COR-L47 (cell line): ENCODE measurements around the gene ADAMTS12.
"Not testable (repeated sequence)": the region's sequence is repeated elsewhere in the genome, so short reads cannot be mapped to it uniquely, and the experiment has no call there.

Experiments used
- DNase-seq: peaks from one replicate; lab custom pipeline; 2025; lab: John Stamatoyannopoulos, UW

ADAMTS12 gene, protein sequence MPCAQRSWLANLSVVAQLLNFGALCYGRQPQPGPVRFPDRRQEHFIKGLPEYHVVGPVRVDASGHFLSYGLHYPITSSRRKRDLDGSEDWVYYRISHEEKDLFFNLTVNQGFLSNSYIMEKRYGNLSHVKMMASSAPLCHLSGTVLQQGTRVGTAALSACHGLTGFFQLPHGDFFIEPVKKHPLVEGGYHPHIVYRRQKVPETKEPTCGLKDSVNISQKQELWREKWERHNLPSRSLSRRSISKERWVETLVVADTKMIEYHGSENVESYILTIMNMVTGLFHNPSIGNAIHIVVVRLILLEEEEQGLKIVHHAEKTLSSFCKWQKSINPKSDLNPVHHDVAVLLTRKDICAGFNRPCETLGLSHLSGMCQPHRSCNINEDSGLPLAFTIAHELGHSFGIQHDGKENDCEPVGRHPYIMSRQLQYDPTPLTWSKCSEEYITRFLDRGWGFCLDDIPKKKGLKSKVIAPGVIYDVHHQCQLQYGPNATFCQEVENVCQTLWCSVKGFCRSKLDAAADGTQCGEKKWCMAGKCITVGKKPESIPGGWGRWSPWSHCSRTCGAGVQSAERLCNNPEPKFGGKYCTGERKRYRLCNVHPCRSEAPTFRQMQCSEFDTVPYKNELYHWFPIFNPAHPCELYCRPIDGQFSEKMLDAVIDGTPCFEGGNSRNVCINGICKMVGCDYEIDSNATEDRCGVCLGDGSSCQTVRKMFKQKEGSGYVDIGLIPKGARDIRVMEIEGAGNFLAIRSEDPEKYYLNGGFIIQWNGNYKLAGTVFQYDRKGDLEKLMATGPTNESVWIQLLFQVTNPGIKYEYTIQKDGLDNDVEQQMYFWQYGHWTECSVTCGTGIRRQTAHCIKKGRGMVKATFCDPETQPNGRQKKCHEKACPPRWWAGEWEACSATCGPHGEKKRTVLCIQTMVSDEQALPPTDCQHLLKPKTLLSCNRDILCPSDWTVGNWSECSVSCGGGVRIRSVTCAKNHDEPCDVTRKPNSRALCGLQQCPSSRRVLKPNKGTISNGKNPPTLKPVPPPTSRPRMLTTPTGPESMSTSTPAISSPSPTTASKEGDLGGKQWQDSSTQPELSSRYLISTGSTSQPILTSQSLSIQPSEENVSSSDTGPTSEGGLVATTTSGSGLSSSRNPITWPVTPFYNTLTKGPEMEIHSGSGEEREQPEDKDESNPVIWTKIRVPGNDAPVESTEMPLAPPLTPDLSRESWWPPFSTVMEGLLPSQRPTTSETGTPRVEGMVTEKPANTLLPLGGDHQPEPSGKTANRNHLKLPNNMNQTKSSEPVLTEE (N-terminal part only)

GRCh38 chr5:33891788-33892619 is at the start of gene ADAMTS12:
ADAMTS12 (minus strand) TSS chr5:33891990; CDS start chr5:33891856, 134 bp downstream.
- DNase-seq: no peak

GRCh38 chr5:33941090-33941489 is 49.3 kb upstream of the ADAMTS12 start:
- no peak for DNase-seq

- DNase-seq: no peak
Measured at GRCh38 chr5:33939556-33940262, 47.9 kb upstream of the ADAMTS12 start.

GRCh38 chr5:33938881-33939280 is 47.1 kb upstream of the ADAMTS12 start:
- DNase-seq: no peak

DNA sequence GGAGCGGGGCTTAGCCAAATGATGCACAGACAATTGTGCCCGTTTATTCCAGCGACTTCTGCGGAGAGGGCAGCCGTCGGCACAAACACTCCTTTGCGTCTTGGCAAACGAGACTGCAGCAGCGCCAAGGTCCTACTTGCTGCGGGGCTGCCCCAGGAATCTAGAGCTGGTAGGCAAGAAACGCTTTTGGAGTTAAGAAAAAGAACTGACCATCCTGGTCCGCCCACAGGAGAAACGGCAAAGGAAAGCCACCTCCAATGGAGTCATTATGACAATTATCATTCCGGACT is 46.7 kb upstream of the ADAMTS12 start:
- DNase-seq: no peak

DNA sequence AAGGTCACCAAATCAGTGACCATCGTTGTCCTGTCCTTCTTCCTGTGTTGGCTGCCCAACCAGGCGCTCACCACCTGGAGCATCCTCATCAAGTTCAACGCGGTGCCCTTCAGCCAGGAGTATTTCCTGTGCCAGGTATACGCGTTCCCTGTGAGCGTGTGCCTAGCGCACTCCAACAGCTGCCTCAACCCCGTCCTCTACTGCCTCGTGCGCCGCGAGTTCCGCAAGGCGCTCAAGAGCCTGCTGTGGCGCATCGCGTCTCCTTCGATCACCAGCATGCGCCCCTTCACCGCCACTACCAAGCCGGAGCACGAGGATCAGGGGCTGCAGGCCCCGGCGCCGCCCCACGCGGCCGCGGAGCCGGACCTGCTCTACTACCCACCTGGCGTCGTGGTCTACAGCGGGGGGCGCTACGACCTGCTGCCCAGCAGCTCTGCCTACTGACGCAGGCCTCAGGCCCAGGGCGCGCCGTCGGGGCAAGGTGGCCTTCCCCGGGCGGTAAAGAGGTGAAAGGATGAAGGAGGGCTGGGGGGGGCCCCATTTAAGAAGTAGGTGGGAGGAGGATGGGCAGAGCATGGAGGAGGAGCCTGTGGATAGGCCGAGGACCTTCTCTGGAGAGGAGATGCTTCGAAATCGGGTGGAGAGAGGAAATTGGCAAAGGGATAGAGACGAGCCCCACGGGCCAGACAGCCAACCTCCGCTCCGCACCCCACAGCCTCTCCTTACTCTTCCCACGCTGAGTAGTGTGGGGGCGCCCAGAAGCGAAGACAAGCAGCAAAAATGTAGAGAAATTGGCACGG is 46.1 kb upstream of the ADAMTS12 start:
- DNase-seq: no peak

DNA sequence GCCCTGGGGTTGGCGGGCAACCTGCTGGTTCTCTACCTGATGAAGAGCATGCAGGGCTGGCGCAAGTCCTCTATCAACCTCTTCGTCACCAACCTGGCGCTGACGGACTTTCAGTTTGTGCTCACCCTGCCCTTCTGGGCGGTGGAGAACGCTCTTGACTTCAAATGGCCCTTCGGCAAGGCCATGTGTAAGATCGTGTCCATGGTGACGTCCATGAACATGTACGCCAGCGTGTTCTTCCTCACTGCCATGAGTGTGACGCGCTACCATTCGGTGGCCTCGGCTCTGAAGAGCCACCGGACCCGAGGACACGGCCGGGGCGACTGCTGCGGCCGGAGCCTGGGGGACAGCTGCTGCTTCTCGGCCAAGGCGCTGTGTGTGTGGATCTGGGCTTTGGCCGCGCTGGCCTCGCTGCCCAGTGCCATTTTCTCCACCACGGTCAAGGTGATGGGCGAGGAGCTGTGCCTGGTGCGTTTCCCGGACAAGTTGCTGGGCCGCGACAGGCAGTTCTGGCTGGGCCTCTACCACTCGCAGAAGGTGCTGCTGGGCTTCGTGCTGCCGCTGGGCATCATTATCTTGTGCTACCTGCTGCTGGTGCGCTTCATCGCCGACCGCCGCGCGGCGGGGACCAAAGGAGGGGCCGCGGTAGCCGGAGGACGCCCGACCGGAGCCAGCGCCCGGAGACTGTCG is 45.4 kb upstream of the ADAMTS12 start:
- no peak for DNase-seq

DNA sequence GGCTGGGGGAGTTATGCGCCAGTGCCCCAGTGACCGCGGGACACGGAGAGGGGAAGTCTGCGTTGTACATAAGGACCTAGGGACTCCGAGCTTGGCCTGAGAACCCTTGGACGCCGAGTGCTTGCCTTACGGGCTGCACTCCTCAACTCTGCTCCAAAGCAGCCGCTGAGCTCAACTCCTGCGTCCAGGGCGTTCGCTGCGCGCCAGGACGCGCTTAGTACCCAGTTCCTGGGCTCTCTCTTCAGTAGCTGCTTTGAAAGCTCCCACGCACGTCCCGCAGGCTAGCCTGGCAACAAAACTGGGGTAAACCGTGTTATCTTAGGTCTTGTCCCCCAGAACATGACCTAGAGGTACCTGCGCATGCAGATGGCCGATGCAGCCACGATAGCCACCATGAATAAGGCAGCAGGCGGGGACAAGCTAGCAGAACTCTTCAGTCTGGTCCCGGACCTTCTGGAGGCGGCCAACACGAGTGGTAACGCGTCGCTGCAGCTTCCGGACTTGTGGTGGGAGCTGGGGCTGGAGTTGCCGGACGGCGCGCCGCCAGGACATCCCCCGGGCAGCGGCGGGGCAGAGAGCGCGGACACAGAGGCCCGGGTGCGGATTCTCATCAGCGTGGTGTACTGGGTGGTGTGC is 44.7 kb upstream of the ADAMTS12 start, which contains the start of gene RXFP3:
Gene RXFP3 (plus strand): TSS at position 6 of the 636 bp plus-strand sequence. CDS start 355 bp downstream, at position 361.
- no peak for DNase-seq

- no peak for DNase-seq
Measured at GRCh38 chr5:33936004-33936380, 44.2 kb upstream of the ADAMTS12 start.

DNA sequence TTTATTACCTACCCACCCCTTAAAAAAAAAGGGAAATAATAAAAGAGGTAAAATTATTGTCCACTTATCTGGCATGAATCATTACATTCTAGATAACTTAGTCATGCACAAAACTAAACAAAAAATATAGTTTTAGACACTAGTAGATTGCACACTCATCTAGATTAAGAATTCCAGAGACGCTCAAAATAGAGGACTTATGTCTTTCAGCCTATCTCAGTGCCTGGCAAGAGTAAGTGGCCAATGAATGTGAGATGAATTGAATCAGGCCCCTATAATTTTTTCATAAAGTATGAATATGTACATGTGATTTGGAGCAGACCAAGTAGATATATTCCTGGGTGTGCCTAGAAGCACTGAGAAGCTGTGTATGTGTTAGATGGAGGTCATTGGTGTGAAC is 42.4 kb upstream of the ADAMTS12 start:
- DNase-seq: no peak

DNA sequence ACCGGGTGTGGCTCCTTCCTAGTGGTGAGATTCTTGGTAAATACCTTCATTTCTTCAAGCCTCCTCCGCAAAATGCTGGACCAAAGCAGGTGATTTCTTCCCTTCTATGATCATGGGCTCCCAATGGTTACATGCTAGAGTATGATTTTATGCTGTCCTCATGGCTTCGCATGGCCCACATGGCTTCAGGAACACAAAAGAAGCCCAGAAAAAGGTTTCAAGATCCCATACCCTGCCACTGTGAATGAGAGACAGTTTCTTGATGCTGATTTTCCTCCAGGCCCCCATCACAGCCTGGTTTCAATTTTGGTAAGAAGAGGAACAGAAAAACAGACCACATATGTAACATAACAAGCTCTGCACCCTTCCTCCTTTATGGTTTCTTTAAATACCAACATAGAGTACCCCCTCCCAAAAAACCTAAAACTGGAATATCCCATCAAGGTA is 42.0 kb upstream of the ADAMTS12 start:
- no peak for DNase-seq

DNA sequence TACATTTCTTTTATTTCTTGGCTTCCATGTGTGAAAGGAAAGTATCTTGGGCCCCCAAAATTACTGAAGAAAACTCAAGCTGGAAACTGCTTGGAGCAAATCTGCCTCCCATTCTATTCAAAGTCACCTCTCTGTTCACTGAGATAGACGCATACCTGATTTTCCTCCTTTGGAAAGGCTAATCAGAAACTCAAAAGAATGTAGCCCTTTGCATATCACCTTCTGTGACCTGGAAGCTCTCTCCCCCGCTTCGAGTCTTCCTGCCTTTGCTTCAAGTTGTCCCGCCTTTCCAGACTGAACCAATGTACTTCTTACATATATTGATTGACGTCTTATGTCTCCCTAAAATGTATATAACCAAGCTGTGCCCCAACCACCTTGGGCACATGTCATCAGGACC is 39.3 kb upstream of the ADAMTS12 start:
- DNase-seq: no peak

DNA sequence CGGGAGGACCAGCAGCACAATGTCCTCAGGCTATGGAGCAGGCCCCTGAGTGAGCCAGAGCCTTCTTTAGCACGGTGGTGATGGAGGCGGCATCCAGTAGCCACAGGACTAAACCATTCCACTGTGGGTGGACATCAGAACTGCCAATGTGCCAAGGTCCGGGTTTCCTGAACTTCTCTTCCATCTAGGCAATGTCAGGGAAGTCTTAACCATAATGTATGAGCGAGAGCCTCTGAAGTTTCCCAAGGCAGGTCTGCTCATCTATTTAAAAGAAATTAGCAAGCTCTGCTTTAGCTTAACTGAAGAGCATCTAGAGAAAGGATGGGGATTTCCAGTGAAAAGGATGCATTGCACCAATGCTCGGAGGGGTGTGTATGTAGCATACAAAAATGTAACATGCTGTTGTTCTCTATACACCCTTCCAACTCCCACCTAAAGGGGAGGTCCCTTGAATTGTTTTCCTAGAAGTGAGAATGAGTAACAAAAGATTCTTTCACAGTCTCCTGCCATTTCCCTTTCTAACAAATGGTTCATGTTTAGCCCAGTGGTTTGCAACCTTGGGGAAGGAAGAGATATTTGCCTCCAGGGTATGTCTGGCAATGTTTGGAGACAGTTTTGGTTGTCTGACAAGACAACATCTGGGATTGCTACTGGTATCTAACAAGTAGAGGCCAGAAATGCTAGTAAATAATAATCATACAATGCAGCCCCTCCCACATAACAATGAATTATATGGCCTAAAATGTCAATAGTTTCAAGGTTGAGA is 38.3 kb upstream of the ADAMTS12 start:
- no peak for DNase-seq

GRCh38 chr5:33928283-33928682 is 36.5 kb upstream of the ADAMTS12 start:
- no peak for DNase-seq

GRCh38 chr5:33927685-33928084 is 35.9 kb upstream of the ADAMTS12 start:
- no peak for DNase-seq

DNA sequence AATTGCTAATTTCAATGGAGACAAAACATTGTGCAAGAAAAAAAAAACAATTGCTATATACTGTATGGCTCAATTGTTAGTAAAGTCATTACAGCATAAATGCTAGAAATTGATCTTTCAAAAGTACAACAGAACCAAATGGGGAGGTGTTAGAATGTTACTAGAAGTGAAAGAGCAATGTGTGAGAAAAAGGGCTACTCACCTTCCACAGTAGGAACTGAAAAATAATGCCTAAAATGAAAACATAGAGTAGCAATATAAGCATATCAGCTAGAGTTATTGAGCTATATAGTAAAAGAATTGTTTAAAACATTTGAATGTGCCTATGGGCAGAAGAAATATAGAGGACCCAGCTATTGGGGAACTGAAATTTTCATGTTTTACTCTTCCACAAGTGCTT is 33.5 kb upstream of the ADAMTS12 start:
- no peak for DNase-seq

DNA sequence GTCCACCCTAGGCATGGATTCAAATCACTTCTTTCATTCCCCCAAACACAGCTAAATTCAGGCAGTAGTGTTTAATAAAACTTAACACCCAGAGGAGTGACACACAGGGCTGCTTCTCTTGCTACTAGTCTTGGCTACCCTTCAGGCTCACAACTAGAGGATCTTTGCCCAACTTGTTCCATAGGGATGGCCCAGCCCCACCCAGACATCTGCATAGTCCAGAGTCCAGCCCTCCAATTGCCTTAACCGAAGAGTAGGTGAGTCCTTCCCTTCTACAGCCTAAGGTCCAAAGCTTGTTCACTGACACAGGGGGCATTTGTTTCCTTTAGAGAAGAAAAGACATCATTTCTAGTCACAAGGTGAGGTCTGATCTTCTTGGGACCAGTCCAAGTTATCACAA is 29.2 kb upstream of the ADAMTS12 start:
- no peak for DNase-seq

- not testable (repeated sequence) for DNase-seq
Measured at GRCh38 chr5:33914844-33915243, 23.1 kb upstream of the ADAMTS12 start.
